ENCODE results near the gene ARNT2.

Gene ARNT2

GRCh38 chr15:80466543-80466942 is 62.4 kb downstream of the ARNT2 start:
- DNase-seq (ENCODE audit: low read depth), result no peak

- no peak for DNase-seq (ENCODE audit: low read depth)
Measured at GRCh38 chr15:80467311-80467714, 63.1 kb downstream of the ARNT2 start.

- DNase-seq (ENCODE audit: low read depth), result no peak
Measured at GRCh38 chr15:80468796-80469195, 64.6 kb downstream of the ARNT2 start.

DNA sequence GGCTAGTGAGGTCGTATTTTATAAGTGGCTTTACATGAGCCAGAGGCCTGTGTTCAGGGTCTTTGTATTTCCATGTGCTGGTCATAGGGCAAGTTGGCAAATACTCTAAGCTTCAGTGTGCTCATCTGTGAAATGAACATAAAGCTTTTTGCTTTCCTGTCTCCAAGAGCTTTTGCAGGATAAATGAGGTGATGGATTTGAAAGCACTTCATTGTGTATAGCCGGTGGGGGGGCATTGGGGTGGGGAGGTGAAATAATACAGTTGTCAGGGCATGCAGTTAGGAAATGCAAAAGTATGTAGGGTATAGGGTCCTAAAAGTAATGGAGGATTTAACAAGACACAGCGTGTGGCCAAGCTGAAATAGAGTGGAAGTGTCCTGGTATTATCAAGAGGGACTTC is 67.7 kb downstream of the ARNT2 start:
- DNase-seq (ENCODE audit: low read depth), result no peak

DNA sequence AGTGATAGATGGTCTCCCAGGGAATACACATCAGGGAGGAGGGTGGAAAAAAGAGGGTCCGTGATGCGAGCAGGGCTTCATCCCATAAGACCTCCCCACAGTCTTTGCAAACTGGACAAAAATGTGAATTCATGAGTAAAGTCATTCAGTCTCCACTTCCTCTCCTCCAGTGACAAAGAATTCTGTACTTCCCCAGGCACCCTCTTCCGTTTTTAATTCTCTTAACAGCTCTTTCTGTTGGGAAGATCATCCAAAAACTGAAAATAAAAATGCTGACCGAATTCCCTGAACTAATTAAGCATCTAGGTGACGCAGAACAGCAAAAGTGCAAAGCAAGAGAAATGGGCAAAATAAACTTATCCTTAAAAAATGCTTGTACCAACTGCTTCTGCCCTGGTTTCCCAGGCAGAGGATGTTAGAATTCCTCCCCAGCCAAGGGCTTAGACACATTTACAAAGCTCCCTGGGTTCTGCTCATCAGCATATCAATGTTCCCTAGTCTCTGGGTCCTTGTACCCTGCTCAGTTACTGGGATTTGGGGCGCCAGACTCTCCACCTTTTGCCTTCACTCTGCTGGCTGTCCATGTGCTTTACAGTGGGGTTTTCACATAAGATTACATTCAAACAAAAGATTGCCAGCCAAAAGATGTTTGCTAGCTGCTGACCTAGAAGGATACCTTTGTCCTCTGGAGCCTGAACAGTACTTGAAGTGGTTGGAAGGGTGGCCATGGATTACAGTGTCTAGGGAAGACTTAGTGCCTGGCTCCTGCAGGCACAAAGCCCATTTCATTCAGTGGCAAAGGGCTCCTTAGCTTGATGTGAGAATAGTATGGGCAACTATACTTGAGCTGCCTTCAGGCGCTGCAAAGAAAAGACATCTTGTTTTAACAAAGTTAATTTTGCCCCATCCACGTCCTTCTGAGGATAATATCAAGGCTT is 69.4 kb downstream of the ARNT2 start:
- no peak for DNase-seq (ENCODE audit: low read depth)

DNA sequence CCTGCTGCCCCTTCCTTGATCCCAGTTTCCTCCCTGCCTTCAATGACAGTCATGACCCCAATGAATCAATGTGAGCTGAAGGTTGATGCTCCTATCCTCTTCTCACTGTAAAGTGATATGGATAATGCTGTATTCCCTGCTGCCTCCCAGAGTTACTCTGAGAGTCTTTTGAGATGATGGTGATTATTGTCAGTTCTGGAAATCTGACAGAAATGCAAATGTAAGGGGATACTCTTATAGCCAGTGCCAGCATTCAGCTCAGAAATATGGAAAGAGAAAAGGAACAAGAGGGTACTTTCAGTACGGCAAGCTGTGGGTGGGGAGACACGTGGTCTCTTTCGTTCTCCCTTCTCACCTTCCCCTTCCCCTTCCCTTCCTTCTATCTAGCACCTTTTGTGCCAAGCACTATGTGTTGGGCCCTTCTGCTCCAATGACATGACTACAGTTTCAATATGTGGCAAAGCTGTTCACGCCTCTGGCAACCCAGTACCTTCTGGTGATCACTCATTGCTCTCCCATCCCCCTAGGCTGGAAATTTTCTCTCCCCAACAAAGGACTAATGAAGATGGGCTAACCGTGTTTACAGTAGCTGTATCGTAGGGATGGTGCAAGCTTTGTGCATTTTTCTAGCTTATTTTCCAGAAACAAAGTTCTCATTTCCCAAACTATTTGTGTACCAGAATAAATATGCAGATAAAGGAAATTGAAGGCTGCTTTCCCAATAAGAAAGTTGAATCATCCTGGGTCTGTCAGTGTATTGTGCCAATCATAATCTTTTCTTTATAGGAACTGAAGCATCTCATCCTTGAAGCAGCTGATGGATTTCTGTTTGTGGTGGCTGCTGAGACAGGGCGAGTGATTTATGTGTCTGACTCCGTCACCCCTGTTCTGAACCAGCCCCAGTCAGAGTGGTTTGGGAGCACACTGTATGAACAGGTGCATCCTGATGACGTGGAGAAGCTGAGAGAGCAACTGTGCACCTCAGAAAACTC is 70.3 kb downstream of the ARNT2 start:
- peak; percentile 21 for DNase-seq (ENCODE audit: low read depth)

DNA sequence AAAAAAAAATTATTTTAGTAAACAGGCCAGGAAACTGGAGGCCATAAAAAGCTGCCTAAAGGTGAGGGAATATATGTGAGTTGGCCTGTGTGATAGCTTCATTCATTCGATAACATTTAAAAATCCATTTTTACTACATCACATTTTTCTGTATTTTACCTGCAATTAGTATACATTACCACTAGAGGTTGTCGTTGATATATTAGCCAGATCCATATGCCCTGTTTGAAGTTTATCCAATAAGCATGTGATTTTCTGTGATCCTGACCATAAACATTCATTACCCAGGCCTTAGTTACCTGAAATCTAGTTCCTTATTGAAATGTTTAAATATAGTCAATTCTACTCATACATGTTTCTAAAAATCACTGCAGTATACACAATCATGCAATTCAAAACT is 71.4 kb downstream of the ARNT2 start:
- DNase-seq (ENCODE audit: low read depth), result no peak

DNA sequence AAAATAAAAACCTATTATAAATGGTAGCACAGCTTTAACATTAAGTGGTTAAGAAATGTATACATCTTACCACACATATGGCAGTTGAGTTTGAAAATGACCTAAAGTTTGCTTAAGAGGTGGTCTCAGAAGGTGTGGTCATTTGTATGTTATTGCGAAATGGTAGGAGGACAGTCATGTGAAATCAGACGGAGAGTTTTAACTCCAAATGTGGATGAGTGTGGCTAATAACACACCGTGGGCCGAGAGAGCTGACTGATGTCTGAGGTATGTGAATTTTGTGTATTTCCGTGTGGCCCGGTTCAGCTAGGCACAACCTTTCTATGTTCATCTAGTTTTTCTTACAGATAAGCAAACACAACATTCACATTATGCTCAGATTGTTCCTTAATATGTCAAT is 71.9 kb downstream of the ARNT2 start:
- no peak for DNase-seq (ENCODE audit: low read depth)

- peak; percentile 35 for DNase-seq (ENCODE audit: low read depth)
Measured at GRCh38 chr15:80478075-80478474, 73.9 kb downstream of the ARNT2 start.

- DNase-seq (ENCODE audit: low read depth), result no peak
Measured at GRCh38 chr15:80479191-80479590, 75.0 kb downstream of the ARNT2 start.

DNA sequence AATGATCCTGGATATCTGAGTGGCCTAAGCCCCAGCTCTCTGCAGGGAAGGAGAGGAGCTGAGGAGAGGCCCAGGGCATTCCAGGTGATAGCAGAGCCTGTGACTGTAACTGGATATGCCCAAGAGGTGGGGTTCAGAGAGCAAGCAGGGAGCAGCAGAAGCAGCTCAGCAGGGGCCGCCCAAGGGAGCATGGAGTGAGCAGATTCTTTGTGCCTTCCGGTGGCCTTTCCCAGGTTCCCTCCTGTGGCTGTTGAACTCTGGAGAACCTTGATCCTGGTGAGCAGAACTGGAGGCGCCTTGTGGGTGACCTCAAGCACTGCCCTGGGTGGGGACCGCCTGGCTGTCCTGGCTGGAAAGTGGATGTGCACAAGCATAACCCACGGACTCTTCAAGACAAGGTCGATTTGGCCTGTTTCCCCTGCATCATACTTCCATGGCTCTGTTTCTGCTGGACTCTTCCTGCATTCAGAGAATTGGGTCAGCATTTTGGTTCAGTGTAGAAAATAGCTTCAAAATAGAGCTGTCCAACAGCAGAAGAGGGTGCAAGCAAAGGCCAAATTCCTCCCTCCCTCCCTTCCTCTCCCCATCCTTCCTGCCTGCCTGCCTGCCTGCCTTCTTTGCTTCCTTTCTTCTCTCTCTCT is 76.1 kb downstream of the ARNT2 start:
- DNase-seq (ENCODE audit: low read depth), result peak; percentile 52

DNA sequence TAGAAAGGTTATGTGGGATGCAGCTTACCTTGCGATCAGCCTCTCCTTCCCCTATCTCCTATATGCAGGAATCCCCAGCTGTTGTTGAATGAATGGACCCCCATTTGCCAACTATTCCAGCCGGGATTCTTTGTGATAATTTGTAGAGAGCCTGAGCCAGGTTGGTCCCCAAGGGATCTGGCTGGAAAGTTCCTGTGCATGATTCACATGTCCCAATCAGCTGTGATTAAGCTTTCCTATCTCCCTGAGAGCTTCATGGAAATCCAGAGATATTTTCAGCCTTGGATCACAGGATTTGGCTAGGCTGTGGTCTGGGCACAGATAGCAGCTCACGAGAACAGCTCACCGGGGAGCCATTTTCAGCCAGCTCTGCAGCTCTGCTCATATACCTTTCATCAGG is 76.7 kb downstream of the ARNT2 start:
- peak; percentile 87 for DNase-seq (ENCODE audit: low read depth)

- DNase-seq (ENCODE audit: low read depth), result no peak
Measured at GRCh38 chr15:80482696-80483095, 78.5 kb downstream of the ARNT2 start.

DNA sequence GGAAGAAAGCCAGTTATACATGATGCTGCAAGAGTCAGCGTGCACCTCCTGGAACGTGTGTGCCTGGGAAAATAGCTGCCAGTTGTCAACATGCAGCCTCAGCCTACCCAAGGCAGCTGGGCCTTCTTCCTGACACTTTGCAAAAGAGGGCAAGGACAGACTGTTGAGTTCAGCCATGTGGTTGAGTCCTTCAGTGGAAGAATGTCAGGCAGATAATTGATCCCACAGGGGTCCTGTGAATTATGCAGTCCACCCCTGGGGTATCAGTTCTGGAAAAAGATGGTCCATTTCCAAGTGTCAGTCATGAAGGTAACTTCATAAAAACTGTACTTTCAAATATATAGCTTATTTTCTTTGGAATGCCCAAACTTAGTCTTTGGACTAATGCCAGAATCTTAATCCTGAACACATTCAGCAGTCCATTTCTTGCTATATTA is 79.6 kb downstream of the ARNT2 start:
- DNase-seq (ENCODE audit: low read depth), result no peak

GRCh38 chr15:80484333-80484864 is 80.2 kb downstream of the ARNT2 start:
- DNase-seq (ENCODE audit: low read depth), result no peak

DNA sequence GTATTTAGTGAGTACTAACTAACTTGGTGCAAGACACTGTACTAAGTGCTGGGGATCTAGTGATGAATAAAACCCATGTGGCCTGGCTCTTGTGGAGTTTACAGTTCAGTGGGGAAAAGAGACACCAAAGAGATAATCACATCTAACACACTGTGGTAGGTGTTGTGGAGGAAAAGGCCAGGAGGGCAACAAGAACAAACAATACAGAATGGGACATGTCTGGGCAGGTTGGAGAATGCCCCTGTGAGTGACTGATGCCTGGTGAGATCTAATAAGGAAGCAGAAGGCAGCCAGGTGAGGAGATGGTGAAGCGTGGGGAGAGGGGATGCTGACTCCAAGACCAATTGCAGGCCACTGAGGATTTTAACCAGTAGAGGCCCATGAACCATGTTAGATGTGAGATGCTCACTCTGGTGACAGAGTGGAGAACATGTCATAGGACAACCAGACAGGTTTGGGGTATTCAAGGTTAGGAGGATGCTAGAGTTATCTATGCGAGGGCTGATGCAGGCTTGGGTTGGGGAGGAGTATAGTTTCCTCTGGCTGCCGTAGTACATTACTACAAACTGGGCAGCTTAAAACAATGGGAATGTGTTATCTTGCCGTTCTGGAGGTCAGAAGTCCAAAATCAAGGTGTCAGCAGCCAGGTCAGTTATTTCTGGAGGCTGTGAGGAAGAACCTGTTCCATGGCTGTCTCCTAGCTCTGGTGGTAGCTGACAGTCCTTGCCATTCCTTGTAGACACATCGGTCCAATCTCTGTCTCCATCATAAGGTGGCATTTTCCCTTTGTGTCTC is 81.4 kb downstream of the ARNT2 start:
- DNase-seq (ENCODE audit: low read depth), result no peak

DNA sequence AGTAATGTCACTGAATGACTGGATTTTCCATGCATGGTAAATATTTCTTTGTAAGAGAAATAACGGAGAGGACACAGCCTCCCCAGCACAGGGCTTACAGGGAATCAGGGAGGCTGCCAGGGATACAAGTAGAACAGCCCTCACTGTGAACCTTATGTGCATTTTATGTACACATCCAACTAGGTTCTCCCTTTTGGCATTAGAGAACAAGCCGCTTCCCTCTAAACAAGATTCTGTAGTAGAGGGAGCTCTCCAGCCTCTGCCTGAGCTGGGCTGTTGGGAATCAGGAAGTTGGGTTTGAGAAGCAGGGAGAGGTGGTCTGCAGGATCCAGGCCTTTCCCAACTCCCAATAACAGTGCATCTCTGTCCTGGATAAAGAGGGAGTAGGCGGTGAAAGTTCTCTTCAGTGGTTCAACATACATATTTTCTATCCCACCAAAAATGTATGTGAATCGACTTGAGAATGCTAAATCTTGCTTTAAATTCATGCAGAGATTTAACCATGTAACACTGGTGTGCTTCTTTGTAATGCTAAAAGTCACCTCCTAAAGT is 83.7 kb downstream of the ARNT2 start:
- DNase-seq (ENCODE audit: low read depth), result no peak

DNA sequence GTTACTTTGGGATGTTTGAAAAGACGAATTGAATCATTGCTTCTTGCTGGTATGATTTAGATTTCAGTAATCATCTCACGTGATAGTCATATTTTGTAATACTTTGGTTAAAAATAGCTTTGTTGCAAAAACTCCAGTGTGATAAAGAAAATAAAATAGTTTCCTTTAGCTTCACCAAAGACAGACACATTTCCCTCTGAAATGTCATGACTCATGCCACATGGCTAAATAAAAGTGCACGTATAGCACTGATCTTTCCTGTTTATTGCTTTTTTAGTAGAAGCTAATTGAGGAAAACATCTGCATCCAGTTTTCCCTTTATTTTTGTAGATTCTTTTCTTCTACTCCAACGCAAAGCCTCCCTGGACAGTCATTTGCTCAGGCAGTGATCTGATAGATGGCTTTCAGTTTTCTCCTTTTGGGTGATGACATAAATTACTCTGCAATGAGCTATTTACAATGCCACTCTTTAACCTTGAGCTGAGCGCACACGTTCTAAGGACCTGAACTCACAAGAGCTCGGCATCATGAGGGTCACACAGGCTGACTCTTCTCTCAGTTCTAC is 84.9 kb downstream of the ARNT2 start:
- DNase-seq (ENCODE audit: low read depth), result peak; percentile 92

- no peak for DNase-seq (ENCODE audit: low read depth)
Measured at GRCh38 chr15:80490431-80490990, 86.3 kb downstream of the ARNT2 start.

Measured in stromal cell of bone marrow (primary cell).